CD14-positive monocyte (primary cell): ENCODE data around the gene INTS15. TPM values are rescaled to one million over a fixed set of nuclear protein-coding genes. Genes with fewer than 3 reads are reported as not detected.

Experiments used
- DNase-seq, 3 donors: peaks; one replicate each; pipeline ENCODE4 v3.0.0-alpha.2; 2011 to 2022
- H2AFZ ChIP-seq: 2 replicates; pipeline ENCODE4 v1.6.0; 2012; ENCODE audit warnings: mild to moderate bottlenecking, low read depth, low read length, inconsistent platforms; ENCODE audit not compliant: insufficient read depth, poor library complexity, severe bottlenecking
- H3K27ac ChIP-seq, 2 donors: 1 replicate in 1 of 2; 2 replicates in 1 of 2; pipeline ENCODE4 v1.5.1; 2012 to 2013; ENCODE audit warnings: low read length in 2 of 2, control low read depth in 1 of 2, inconsistent platforms in 1 of 2, low read depth in 1 of 2, mild to moderate bottlenecking in 1 of 2
- H3K27me3 ChIP-seq, 2 donors: one replicate each; pipeline versions ENCODE4 v1.6.0 to v1.6.1; 2011 to 2013; ENCODE audit warnings: low read length in 2 of 2; ENCODE audit not compliant: control insufficient read depth in 2 of 2, insufficient read depth in 2 of 2
- H3K36me3 ChIP-seq, 2 donors: replicated peaks in 1 of 2; 1 replicate in 1 of 2; 2 replicates in 1 of 2; pipeline versions ENCODE4 v1.5.1 to v1.6.1; 2012 to 2013; ENCODE audit warnings: low read length in 2 of 2, control low read depth in 1 of 2, inconsistent platforms in 1 of 2, mild to moderate bottlenecking in 1 of 2; ENCODE audit not compliant: insufficient read depth in 2 of 2, control insufficient read depth in 1 of 2
- H3K4me1 ChIP-seq, 2 donors: 1 replicate in 1 of 2; 2 replicates in 1 of 2; pipeline versions ENCODE4 v1.5.1 to v1.6.1; 2012 to 2013; ENCODE audit warnings: low read length in 2 of 2, control low read depth in 1 of 2, inconsistent platforms in 1 of 2, mild to moderate bottlenecking in 1 of 2, moderate library complexity in 1 of 2; ENCODE audit not compliant: insufficient read depth in 2 of 2, control insufficient read depth in 1 of 2
- H3K4me2 ChIP-seq: replicated peaks from 2 replicates; pipeline ENCODE3; 2012; ENCODE audit warnings: low read length, moderate library complexity, mild to moderate bottlenecking; ENCODE audit not compliant: poor library complexity, severe bottlenecking; ENCODE audit errors: extremely low read depth
- H3K4me3 ChIP-seq, 3 experiments: fragments of 200-600 bp in 1 of 3; sonication (generic) in 1 of 3; replicated peaks in 1 of 3; 1 replicate in 2 of 3; 2 replicates in 1 of 3; pipeline ENCODE4 v1.5.1; 2011 to 2013; ENCODE audit warnings: low read length in 3 of 3, mild to moderate bottlenecking in 3 of 3, control low read depth in 2 of 3, low read depth in 2 of 3, inconsistent platforms in 1 of 3, moderate library complexity in 1 of 3
- H3K79me2 ChIP-seq: 2 replicates; pipeline ENCODE4 v1.6.0; 2012; ENCODE audit warnings: mild to moderate bottlenecking, control low read depth, inconsistent platforms, low read length, moderate library complexity; ENCODE audit not compliant: insufficient read depth
- H3K9ac ChIP-seq: 2 replicates; pipeline ENCODE4 v1.6.0; 2017; ENCODE audit warnings: low read length, mild to moderate bottlenecking; ENCODE audit not compliant: insufficient read depth, poor library complexity, severe bottlenecking
- H3K9me3 ChIP-seq, 2 donors: replicated peaks in 1 of 2; 1 replicate in 1 of 2; 2 replicates in 1 of 2; pipeline versions ENCODE4 v1.5.1 to v1.6.1; 2012 to 2013; ENCODE audit warnings: low read length in 2 of 2, control low read depth in 1 of 2; ENCODE audit not compliant: control insufficient read depth in 1 of 2, insufficient read depth in 1 of 2
- H4K20me1 ChIP-seq: 2 replicates; pipeline ENCODE4 v1.6.0; 2012; ENCODE audit warnings: mild to moderate bottlenecking, low read length, control low read depth, moderate library complexity; ENCODE audit not compliant: insufficient read depth
- H3K27ac Mint-ChIP-seq, 7 donors: one replicate each; pipeline ENCODE4 v1.8.0; 2020; ENCODE audit warnings: mild to moderate bottlenecking in 7 of 7, mixed read lengths in 7 of 7, moderate library complexity in 6 of 7, inconsistent platforms in 2 of 7
- H3K27me3 Mint-ChIP-seq, 3 donors: one replicate each; pipeline ENCODE4 v1.8.0; 2021 to 2022; ENCODE audit warnings: low read depth in 3 of 3, mild to moderate bottlenecking in 3 of 3, mixed read lengths in 3 of 3, moderate library complexity in 3 of 3, inconsistent platforms in 1 of 3
- H3K36me3 Mint-ChIP-seq, 2 donors: one replicate each; pipeline ENCODE4 v1.8.0; 2020; ENCODE audit warnings: mixed read lengths in 2 of 2, inconsistent platforms in 1 of 2, mild to moderate bottlenecking in 1 of 2
- H3K4me1 Mint-ChIP-seq: one replicate; pipeline ENCODE4 v1.8.0; 2020; ENCODE audit warnings: mild to moderate bottlenecking, mixed read lengths
- H3K4me3 Mint-ChIP-seq, 2 donors: one replicate each; pipeline ENCODE4 v1.8.0; 2020; ENCODE audit warnings: mild to moderate bottlenecking in 2 of 2, mixed read lengths in 2 of 2, moderate library complexity in 1 of 2
- H3K9me3 Mint-ChIP-seq, 7 donors: one replicate each; pipeline ENCODE4 v1.8.0; 2020 to 2022; ENCODE audit warnings: mixed read lengths in 7 of 7, mild to moderate bottlenecking in 6 of 7, moderate library complexity in 6 of 7, inconsistent platforms in 2 of 7
- WGBS: methylation state at CpG from one replicate; pipeline ENCODE4 v1.1.5; 2013; ENCODE audit warnings: missing lambda C conversion rate; ENCODE audit not compliant: insufficient coverage; 5-methylcytosine and 5-hydroxymethylcytosine counted together
- intact Hi-C, 2 donors: fragments of 100-400 bp; cut with micrococcal nuclease; formaldehyde crosslinking; loops; one replicate each; pipeline versions ENCODE4 v1.15.0 to v1.15.1; 2023
- polyA plus RNA-seq, 3 donors: library from polyadenylated mRNA; depleted of rRNA in 1 of 3; unstranded in 2 of 3; stranded (reverse) in 1 of 3; fragments of 300-500 nt in 2 of 3; fragments of >200 nt in 1 of 3; fragmentation: Illumina TruSeq in 2 of 3; gene quantifications; 1 replicate in 2 of 3; 2 replicates in 1 of 3; pipeline ENCODE4 v1.2.3, GENCODE V29; 2012 to 2021
- TF ChIP-seq, protein P1 (sequence below): fragments of 200-600 bp; IDR thresholded peaks from one replicate; pipeline ENCODE4 v1.8.0; 2022; ENCODE audit warnings: antibody characterized with exemption, mild to moderate bottlenecking

INTS15 gene
- polyA plus RNA-seq, 3 donors: 16.9 to 32.7 (median 17.2) TPM

DNA sequence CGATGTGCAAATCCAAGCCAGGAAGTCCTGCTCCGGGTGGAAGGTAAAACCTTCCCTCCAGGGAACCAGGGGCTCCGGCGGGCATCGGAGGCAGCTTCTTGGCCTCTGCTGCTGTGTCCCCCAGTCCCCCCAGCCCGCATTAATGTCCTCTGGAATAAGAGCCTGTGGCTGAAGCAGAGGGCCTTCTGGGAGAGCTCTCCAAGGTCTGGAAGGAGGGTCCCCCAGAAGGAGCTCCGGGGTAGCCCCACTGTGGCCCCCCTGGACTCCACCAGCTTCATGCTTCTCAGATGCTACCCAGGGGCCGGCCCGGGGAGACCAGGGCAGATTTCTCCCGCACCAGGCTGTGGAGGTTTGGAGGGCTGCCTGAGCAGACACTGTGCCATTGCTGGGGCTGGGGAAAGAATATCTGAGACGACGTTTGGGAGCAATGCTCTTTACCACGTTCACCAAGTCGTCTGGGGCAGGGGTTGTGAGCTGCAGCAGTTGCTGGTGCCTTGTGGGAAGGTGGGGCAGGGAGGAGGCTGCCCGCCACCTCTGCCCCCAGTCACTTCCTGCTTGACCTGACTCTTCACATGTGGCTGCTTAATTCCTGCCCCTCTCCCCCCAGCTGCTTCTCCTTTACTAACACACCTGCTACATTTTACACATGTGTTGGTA lies 33.9 kb downstream of the INTS15 start:
- Histone ChIP-seq H3K27me3 (peaks cover 0 to 7% of the 10 kb centered on the region in 2 donors), H3K79me2 (no peaks in the 10 kb centered on the region), H3K4me1 (peaks cover 13 to 15% of the 10 kb centered on the region in 2 donors), H3K36me3 (no peaks in the 10 kb centered on the region), H2AFZ (no peak overlapping the region), H3K4me3 (no peak overlapping the region), H3K9ac (no peak overlapping the region), H3K9me3 (peaks cover 0 to 16% of the 10 kb centered on the region in 2 donors), H3K4me2 (no peak overlapping the region), H4K20me1 (no peaks in the 10 kb centered on the region), H3K27ac (no peak overlapping the region)
- TF ChIP-seq, protein P1, sequence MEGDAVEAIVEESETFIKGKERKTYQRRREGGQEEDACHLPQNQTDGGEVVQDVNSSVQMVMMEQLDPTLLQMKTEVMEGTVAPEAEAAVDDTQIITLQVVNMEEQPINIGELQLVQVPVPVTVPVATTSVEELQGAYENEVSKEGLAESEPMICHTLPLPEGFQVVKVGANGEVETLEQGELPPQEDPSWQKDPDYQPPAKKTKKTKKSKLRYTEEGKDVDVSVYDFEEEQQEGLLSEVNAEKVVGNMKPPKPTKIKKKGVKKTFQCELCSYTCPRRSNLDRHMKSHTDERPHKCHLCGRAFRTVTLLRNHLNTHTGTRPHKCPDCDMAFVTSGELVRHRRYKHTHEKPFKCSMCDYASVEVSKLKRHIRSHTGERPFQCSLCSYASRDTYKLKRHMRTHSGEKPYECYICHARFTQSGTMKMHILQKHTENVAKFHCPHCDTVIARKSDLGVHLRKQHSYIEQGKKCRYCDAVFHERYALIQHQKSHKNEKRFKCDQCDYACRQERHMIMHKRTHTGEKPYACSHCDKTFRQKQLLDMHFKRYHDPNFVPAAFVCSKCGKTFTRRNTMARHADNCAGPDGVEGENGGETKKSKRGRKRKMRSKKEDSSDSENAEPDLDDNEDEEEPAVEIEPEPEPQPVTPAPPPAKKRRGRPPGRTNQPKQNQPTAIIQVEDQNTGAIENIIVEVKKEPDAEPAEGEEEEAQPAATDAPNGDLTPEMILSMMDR: no peak
- Mint-ChIP-seq H3K9me3 (peaks cover 6 to 17% (median 12%) of the 10 kb centered on the region in 7 donors), H3K4me3 (no peak overlapping the region), H3K4me1 (peaks cover 21% of the 10 kb centered on the region), H3K27ac (no peak overlapping the region), H3K27me3 (peaks cover 9 to 17% (median 13%) of the 10 kb centered on the region in 3 donors), H3K36me3 (no peaks in the 10 kb centered on the region)
- intact Hi-C loops: no loop called here
- WGBS: 92% methylated on average over 10 of the region's 15 CpGs
- DNase-seq: no peak

- H3K9me3 ChIP-seq: peaks cover 0 to 16% of the 10 kb centered on the region in 2 donors
- no peak overlapping the region for H3K9ac ChIP-seq
- H3K36me3 ChIP-seq: no peaks in the 10 kb centered on the region
- H3K4me1 ChIP-seq: peaks cover 13 to 15% of the 10 kb centered on the region in 2 donors
- H3K9me3 Mint-ChIP-seq: peaks cover 6 to 17% (median 12%) of the 10 kb centered on the region in 7 donors
- peaks cover 9 to 14% (median 11%) of the 10 kb centered on the region in 3 donors for H3K27me3 Mint-ChIP-seq
- no peak overlapping the region for H3K4me2 ChIP-seq
- H3K27me3 ChIP-seq: peaks cover 0 to 5% of the 10 kb centered on the region in 2 donors
- H3K79me2 ChIP-seq: no peaks in the 10 kb centered on the region
- no peak overlapping the region for H3K4me3 ChIP-seq
- 75% methylated on average over 1 of the region's 3 CpGs for WGBS
- intact Hi-C loops: no loop called here
- TF ChIP-seq, protein P1: no peak
- no peak for DNase-seq
- H4K20me1 ChIP-seq: no peaks in the 10 kb centered on the region
- peaks cover 21% of the 10 kb centered on the region for H3K4me1 Mint-ChIP-seq
- H3K4me3 Mint-ChIP-seq: no peak overlapping the region
- no peaks in the 10 kb centered on the region for H3K36me3 Mint-ChIP-seq
- no peak overlapping the region for H3K27ac ChIP-seq
- H3K27ac Mint-ChIP-seq: peak overlapping the region in 1 of 7 donors; percentile 62
- no peak overlapping the region for H2AFZ ChIP-seq
Measured at GRCh38 chr7:6624246-6624611, 34.4 kb downstream of the INTS15 start.
